Activated CD8-positive, alpha-beta memory T cell treated with anti-CD3 and anti-CD28 coated beads, Interleukin-2, amount 50 U/mL, for 1 hour (primary cell): ENCODE data around the gene SLCO3A1.
"Not testable (repeated sequence)": the region's sequence is repeated elsewhere in the genome, so short reads cannot be mapped to it uniquely, and the experiment has no call there.

Experiments
- DNase-seq: peaks from one replicate; pipeline ENCODE4 v3.0.0-alpha.2; 2020; ENCODE audit errors: extremely low read depth

Gene SLCO3A1

GRCh38 chr15:92070251-92070650, 216.7 kb downstream of the SLCO3A1 start:
- DNase-seq: not testable (repeated sequence)

DNA sequence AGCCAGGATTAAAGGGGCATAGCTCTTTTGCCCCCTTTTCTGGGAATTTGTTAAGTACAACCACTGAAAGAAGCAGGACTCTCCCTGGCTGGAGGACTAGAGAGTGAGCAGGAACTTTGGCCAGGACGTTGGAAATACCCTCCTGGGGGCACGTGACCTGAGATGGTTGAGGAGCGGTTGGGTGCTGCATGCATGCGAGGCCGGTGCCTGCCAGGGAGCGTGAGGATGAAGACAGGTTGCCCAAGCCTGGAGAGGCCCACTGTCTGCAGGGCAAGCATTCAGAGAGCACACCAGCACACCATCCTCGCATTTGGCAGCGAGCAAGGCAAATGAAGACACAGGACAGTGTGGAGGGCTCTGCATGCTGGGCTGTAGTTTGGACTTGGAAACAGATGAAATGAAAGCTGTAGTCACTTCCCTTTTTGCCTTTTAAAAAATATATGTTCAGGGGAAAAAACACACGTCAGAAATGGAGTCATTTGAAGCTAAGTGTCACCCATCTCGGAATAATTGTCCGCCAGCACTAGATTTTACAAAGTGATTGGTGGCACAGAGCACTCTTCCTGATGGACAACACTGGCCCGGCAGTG, 217.6 kb downstream of the SLCO3A1 start:
- no peak for DNase-seq

DNA sequence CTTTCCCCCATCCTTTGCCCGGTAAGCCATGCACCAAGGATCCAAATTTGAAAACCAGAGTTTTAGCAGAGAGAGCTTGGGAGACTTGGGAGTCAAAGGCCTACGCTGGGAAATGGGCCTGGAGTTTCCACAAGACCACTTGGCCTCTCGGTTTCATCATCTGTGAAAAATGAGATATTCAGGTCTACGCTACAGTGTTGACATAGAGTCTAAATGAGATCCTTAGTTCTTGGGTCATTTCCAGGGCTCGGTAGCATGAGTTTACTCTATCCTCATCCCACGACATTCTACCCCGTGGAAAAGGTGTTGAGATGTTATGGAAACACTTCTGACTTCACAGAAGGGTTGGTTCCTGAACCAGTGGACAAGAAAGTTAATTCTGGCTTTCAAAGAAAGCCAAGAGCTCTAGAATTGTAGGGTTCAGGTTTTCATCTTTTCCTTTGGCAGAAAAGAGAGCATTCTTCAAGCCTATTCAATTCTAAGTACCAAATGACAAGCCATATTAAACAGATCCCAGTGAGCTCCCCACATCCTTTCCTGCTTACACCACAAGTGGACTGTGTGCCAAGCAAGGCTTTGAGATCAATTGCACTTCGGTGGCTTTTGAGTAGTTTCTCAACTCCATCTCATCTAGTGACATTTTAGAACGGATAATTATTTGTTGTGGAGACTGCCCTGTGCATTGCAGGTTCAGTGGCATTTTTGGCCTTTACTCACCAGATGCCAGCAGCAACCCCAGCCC, 219.7 kb downstream of the SLCO3A1 start:
- no peak for DNase-seq

- DNase-seq: no peak
These were observed 220.6 kb downstream of the SLCO3A1 start for GRCh38 chr15:92074101-92074500.

GRCh38 chr15:92074646-92075045, 221.1 kb downstream of the SLCO3A1 start:
- no peak for DNase-seq

DNA sequence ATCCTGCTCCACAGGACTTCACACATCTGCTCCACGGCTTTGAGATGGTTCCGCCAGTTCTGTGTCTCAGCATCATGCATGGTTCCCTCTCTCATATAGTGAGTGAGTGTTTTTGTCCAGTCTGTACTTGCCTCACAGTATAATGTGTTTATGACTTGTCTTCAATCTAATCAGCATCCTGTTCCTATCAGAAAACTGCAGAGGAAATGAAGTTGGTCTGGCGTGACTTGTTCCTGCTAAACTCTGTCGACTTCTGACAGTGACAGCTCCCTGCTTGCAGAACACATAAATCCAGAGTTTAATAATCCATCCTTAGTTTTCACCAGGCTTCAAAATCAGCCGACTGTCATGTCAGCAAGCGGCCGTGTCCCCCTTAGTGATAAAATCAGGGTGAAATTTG, 222.3 kb downstream of the SLCO3A1 start:
- no peak for DNase-seq

GRCh38 chr15:92076541-92076940, 223.0 kb downstream of the SLCO3A1 start:
- no peak for DNase-seq

DNA sequence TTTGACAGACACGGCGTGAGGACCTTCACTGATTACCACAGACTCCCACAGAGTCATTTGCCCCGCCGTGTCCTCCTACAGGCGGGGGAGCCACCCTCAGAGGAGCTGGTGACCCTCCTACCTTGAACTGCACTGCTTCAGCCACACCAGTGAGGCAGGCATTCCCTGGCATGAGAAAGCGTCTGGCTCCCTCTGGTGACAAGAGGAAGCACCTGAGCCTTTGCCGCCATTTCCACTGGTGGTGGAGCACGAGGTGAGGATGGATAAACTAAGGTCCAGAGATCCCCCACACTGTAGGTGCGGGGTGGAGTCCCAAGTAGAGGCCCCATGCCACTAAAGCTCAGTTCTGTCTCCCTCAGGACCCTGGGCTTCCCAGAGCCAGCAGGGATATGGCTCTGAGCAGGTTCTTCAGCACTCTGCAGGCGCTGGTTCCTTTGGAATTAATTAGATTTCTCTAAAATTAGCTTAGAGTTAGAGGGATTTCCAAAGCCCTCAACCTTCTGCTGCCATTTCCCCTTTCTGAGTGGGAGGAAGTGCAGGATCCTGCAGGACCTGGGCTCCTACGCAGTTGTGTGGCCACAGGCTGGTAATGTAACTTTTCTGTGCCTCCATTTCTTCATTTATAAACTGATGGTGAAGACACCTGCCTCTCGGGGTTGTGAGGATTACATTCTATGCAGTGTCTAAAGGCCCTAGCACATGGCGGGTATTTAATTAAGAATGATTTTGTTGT, 224.0 kb downstream of the SLCO3A1 start:
- DNase-seq: no peak

GRCh38 chr15:92078270-92078669, 224.8 kb downstream of the SLCO3A1 start:
- no peak for DNase-seq

DNA sequence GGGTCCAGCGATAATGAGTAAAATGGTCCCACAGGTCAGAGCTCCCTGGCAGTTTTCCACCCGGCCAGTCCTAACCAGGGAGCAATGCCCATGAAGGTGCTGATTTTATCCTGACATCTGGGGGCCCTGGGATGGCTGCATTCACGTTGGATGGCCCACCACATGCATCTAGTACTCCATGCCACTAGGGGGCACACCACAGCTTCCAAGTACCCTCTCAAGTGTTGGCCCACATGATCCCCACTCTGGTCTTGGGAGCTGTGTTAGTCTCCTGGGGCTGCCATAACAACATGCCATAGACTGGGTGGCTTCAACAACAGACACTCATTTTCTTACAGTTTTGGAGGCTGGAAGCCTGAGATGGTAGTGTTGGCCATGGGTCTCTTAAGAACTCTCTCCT, 225.5 kb downstream of the SLCO3A1 start:
- no peak for DNase-seq

DNA sequence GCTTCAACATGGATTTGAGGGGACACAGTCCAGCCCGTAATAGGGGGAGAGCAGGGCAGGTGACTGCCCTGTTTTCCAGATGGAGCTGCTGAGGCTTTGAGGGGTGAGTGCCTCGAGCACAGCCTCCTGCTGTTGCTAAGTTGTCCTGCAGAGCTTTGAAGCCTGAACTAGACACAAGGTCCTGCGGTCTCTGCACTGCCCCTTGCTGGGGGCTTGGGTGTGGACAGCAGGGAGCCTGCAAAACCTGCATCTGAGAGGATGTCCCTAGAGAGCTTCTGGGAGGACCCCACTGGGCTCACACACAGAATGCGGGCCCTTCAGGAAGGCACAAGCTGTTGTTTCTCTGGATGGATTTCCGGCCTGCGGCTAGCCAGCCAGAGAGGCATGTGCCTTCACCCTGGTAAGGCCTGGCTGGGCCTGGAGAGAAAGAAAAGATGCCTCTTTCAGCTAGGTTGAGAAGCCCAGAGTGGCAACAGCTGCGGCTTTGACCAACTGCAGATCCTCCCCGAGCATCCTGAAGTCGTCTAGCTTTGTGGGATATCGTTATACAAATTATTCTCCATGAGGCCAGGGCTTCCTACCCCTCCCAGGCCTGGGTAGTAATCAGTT, 226.2 kb downstream of the SLCO3A1 start:
- no peak for DNase-seq

GRCh38 chr15:92082006-92082843, 228.7 kb downstream of the SLCO3A1 start:
- no peak for DNase-seq

DNA sequence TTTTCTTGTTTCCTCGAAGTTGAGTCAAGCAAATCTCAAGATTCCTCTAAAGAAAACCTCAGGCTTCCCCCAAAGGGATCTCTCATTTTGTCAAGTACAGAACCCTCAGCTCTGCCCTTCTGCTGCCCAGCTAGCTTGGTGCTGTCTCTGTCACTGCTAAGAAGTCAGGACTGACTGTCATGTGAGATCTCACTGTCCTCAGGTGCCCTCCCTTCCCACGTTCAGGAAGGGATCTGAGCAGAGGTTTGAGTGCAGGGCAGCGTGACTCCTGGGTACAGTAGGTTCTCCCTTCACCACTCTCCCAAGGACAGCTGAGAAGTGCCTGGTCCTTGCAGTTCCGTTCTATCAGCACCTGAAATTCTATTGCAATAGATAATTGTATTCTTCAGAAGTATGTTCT, 229.7 kb downstream of the SLCO3A1 start:
- DNase-seq: no peak

DNA sequence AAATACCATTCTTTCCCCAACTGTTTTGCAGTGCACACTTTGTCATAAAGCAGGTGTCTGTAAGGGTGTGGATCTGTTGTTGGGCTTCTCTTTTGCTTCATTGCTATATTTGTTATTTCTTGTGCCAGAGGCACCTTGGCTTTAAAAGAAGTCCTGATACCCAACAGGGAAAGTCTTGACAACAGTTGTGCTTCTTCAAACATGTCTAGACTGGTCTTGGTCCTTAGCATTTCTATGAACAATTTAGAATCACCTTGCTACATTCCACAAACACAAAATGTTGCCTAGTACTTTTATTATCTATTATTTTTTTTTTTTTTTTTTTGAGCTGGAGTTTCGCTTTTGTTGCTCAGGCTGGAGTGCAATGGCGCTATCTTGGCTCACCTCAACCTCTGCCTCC, 233.7 kb downstream of the SLCO3A1 start:
- no peak for DNase-seq

GRCh38 chr15:92091155-92091734, 237.7 kb downstream of the SLCO3A1 start:
- no peak for DNase-seq

- DNase-seq: no peak
These were observed 239.0 kb downstream of the SLCO3A1 start for GRCh38 chr15:92092289-92093105.

- no peak for DNase-seq
These were observed 242.2 kb downstream of the SLCO3A1 start for GRCh38 chr15:92095693-92096092.

DNA sequence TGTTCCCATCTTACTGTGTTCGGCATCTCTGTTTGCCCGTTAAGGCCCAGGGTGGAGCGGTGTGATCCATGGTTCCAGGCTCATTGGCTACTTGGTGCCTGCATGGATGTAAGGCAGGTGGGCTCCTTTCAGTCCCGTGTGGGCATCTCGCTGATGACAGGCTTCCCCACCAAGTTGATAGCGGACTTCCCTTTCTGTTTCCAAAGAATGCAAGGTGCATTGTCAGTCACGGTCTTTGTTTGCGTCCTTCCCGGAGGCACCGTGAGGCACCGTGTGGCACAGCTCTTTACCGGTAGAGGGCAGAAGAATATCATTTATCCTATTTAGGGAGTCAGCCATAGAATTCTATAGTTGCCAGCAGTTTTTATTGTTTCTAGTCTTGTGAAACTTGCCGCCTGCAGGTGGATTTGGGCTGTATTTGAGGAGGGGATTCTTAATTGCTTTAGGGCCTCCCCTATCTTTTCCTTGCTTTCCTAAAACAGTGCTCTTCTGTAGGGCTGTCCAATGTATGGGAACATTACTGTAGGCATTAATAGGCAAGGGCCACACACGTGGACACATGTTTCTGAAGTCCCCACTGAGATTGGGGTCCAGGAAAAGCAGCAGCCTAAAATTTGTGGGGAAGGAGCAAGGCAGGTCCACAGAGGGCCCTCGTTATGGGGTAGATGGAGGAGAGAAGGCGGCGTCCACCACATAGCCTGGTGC, 244.1 kb downstream of the SLCO3A1 start:
- peak; percentile 1 for DNase-seq

DNA sequence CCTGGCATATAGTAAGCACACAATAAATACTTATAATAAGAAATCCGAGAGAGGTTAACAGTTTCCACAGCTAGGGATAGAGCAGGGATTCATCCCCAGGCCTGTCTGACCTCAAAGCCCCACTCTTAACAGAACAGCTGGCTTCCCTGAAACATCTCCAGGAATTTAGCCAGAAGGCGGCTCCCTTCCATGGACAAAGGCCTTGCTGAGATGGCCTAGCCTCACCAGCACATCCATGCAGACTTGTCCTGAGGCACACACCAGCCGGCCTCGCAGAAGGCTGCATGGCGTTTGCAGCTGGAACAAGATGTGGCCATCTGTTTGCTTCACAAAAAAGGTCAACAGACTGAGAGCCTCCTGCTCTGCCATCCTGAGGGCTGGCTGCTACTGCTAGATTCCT, 245.4 kb downstream of the SLCO3A1 start:
- no peak for DNase-seq

DNA sequence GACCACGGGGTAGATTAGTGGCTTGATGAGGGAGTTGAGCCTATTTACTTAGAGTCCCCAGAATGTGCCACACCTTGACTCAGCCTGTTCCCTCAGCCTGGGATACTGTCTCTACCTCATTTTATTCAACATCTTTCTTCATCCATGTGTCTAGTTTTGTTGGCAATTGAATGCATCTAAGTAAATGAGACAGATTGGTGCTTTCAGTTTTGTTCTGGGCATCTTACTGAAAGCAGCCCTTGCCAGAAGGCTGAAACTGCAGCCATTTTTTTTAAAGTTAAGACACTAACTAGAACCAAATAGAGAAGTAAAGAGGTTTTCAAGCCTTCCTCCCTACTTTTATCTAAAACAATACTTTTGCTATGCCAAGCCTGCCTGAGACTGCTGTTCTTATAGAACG, 246.8 kb downstream of the SLCO3A1 start:
- DNase-seq: no peak
